Mesothelial cell of epicardium (in vitro differentiated cells): ENCODE data around the gene MAML2. TPM values are rescaled to one million over a fixed set of nuclear protein-coding genes. Genes with fewer than 3 reads are reported as not detected.

Experiments
- DNase-seq, 2 experiments: peaks; one replicate each; pipeline ENCODE4 v3.0.0; 2021; ENCODE audit warnings: low spot score in 2 of 2; ENCODE audit not compliant: unreplicated experiment in 2 of 2
- H3K27ac Mint-ChIP-seq: 2 replicates; pipeline ENCODE4 v1.8.0; 2021; ENCODE audit warnings: mixed read lengths
- H3K27me3 Mint-ChIP-seq: 2 replicates; pipeline ENCODE4 v1.8.0; 2021; ENCODE audit warnings: low read depth, mixed read lengths
- H3K36me3 Mint-ChIP-seq: 2 replicates; pipeline ENCODE4 v1.8.0; 2021; ENCODE audit warnings: mixed read lengths
- H3K4me1 Mint-ChIP-seq: 2 replicates; pipeline ENCODE4 v1.8.0; 2021; ENCODE audit warnings: mixed read lengths
- H3K4me3 Mint-ChIP-seq: 2 replicates; pipeline ENCODE4 v1.8.0; 2021; ENCODE audit warnings: mild to moderate bottlenecking, moderate library complexity, mixed read lengths
- H3K9me3 Mint-ChIP-seq: 2 replicates; pipeline ENCODE4 v1.8.0; 2021; ENCODE audit warnings: mixed read lengths
- total RNA-seq: library from RNA; stranded (reverse); gene quantifications from 3 replicates; pipeline ENCODE4 v1.2.1, GENCODE V29; 2021
- TF ChIP-seq, protein P1 (sequence below): fragments of 200-600 bp; sonication (generic); IDR thresholded peaks from one replicate; pipeline ENCODE4 v1.5.0; 2021; ENCODE audit warnings: antibody characterized with exemption; ENCODE audit not compliant: unreplicated experiment

The MAML2 gene
- total RNA-seq, 1 donor from 2014 or later: 38.3 TPM

DNA sequence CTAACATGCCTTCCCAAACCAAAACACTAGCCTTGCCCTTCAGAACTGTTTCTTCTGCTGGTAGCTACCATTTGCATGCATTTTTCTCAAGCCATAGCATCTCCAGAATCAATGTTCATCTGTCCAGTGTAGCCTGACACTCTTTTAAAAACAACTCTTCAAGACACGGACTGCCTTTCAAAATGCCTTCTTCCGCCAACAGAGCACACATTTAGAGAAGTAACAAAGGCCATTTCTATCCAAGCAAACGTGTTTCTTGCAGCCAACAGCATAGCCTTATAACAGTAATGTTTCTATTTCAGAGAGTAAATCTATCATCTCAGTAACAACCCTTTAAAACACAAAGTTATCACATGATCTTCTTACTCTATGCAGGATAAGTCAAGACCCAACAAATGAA lies 275.8 kb downstream of the MAML2 start:
- Mint-ChIP-seq H3K4me1 (peaks cover 52% of the 10 kb centered on the region), H3K36me3 (no peaks in the 10 kb centered on the region), H3K4me3 (no peak overlapping the region), H3K27me3 (no peaks in the 10 kb centered on the region), H3K27ac (peak overlapping the region; percentile 81), H3K9me3 (no peaks in the 10 kb centered on the region)
- TF ChIP-seq, protein P1, sequence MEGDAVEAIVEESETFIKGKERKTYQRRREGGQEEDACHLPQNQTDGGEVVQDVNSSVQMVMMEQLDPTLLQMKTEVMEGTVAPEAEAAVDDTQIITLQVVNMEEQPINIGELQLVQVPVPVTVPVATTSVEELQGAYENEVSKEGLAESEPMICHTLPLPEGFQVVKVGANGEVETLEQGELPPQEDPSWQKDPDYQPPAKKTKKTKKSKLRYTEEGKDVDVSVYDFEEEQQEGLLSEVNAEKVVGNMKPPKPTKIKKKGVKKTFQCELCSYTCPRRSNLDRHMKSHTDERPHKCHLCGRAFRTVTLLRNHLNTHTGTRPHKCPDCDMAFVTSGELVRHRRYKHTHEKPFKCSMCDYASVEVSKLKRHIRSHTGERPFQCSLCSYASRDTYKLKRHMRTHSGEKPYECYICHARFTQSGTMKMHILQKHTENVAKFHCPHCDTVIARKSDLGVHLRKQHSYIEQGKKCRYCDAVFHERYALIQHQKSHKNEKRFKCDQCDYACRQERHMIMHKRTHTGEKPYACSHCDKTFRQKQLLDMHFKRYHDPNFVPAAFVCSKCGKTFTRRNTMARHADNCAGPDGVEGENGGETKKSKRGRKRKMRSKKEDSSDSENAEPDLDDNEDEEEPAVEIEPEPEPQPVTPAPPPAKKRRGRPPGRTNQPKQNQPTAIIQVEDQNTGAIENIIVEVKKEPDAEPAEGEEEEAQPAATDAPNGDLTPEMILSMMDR: no peak
- no peak for DNase-seq

DNA sequence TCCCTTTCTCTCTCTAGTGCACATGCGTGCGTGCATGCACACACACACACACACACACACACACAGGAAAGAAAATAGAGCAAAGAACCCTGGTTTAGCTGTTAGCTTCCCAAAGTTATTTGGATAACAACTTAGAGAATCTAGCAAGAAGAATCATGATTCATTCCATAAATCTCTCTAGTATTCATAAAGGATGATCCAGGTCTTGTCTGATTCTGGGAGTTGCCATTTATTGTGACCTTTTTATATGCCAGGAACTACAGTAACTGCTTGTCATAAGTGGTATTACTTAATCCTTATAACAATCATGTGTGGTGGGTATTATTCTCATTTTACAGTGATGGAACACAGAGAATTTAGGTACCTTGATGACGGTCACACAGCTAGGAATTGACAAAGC lies 277.6 kb downstream of the MAML2 start:
- Mint-ChIP-seq H3K9me3 (no peaks in the 10 kb centered on the region), H3K4me3 (no peak overlapping the region), H3K4me1 (peaks cover 56% of the 10 kb centered on the region), H3K36me3 (no peaks in the 10 kb centered on the region), H3K27me3 (no peaks in the 10 kb centered on the region), H3K27ac (no peak overlapping the region)
- no peak for DNase-seq
- TF ChIP-seq, protein P1: no peak

DNA sequence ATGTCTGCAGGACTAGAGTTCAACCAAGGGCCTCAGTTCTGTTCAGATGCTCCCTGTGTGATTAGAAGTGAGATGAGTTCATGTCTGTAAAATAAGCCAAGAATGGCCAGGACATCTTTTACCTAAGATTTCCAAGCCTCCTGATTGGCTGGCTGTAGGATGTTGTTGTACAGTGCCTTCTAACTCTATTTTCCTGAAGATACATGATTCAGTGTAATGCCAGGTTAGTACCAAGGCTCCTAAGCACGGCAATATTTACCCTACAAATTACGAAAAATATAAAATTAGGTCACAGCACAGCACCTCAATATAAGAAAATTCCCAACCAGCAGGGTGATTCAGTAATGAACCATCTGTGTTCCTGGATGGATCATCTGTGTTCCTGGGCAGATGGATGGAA lies 279.1 kb downstream of the MAML2 start:
- Mint-ChIP-seq H3K36me3 (peaks cover 3% of the 10 kb centered on the region), H3K4me1 (peaks cover 58% of the 10 kb centered on the region), H3K9me3 (no peaks in the 10 kb centered on the region), H3K27me3 (no peaks in the 10 kb centered on the region), H3K4me3 (no peak overlapping the region), H3K27ac (no peak overlapping the region)
- TF ChIP-seq, protein P1: no peak
- DNase-seq: no peak

DNA sequence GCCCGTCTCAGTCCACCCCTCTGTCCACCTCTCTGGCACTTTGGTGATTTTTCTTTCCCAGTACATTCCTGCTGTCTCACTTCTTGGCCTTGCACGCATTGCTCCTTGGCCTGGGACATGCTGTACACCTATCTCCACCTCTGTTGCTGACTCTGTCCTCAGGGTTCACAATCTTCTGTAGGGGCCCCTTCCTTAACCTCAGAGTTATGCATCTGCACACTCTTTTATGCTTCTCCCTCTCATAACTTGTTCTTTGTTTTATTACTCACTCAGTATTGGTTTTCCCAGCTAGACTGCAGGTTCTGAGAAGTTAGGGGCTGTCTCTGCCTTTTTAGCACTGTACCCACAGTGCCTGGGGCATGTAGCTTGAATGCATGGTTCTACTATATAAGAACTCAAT lies 279.9 kb downstream of the MAML2 start:
- Mint-ChIP-seq H3K27ac (peak overlapping the region; percentile 83), H3K4me1 (peaks cover 53% of the 10 kb centered on the region), H3K36me3 (peaks cover 3% of the 10 kb centered on the region), H3K9me3 (no peaks in the 10 kb centered on the region), H3K4me3 (no peak overlapping the region), H3K27me3 (no peaks in the 10 kb centered on the region)
- DNase-seq: no peak
- TF ChIP-seq, protein P1: no peak

DNA sequence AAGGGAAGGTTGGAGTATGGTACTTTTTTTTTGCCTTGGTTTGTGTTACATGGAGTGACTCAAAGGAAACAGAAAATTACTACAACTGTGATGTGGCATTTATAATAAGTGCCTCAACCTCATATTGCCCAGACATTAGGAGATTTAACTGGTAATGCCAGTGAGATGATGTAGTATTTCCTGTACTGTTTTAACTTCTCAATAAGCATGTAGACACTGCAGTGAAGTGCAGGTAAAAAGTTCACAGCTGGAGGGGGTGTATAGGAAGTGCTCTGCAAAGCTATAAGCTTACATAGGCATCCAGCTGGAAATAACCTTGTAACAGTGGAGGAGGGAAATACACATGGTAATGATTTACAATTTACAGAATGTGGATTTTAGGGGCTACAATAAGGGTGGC lies 280.9 kb downstream of the MAML2 start:
- Mint-ChIP-seq H3K4me1 (peaks cover 46% of the 10 kb centered on the region), H3K36me3 (peaks cover 3% of the 10 kb centered on the region), H3K27me3 (no peaks in the 10 kb centered on the region), H3K9me3 (no peaks in the 10 kb centered on the region), H3K27ac (peak overlapping the region; percentile 83), H3K4me3 (no peak overlapping the region)
- TF ChIP-seq, protein P1: no peak
- DNase-seq: no peak

DNA sequence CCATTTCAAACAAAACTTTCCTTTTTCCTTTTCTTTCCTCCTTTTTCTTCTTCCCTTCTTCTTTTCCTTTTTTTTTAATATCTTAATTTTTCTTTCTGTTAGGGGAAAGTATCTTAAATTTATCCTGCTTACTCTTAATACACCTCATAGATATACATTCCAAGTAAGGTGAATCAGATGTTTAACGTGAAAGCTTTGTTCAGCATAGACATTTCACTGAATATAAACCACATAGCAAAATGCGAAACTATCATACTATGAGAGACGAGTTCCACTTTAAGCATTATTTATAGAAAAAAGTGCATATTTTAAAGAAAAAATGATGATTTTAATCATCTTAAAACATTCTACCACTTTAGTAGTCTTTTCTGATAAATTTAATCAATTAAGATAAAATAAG lies 281.3 kb downstream of the MAML2 start:
- H3K9me3 Mint-ChIP-seq: no peaks in the 10 kb centered on the region
- peak overlapping the region; percentile 83 for H3K27ac Mint-ChIP-seq
- TF ChIP-seq, protein P1: no peak
- no peak overlapping the region for H3K4me3 Mint-ChIP-seq
- H3K27me3 Mint-ChIP-seq: no peaks in the 10 kb centered on the region
- H3K4me1 Mint-ChIP-seq: peaks cover 43% of the 10 kb centered on the region
- no peak for DNase-seq
- H3K36me3 Mint-ChIP-seq: peaks cover 3% of the 10 kb centered on the region
